HCT116 (cell line): ENCODE data around the gene SLC35E4. TPM values are rescaled to one million over a fixed set of nuclear protein-coding genes. Genes with fewer than 3 reads are reported as not detected.

ENCODE experiments used
- ATAC-seq: fragments of 200-7000 bp; cut with Tn5 transposase; 2 replicates; pipeline ENCODE4 v1.9.1; 2020; ENCODE audit warnings: mild to moderate bottlenecking, moderate library complexity
- BruUV-seq: library from RNA; stranded (reverse); fragments of 400-500 nt; replicated peaks from 2 replicates; lab custom pipeline; 2021; lab: Mats Ljungman, UMichigan
- CTCF ChIA-PET: fragments of 300-600 bp; sonication (Branson Sonifier 250); formaldehyde crosslinking; loops from one replicate; lab custom pipeline; 2021; ENCODE audit warnings: antibody characterized with exemption; lab: Charles Lee
- POLR2A ChIA-PET: fragments of 300-600, 350-600 bp; sonication (Branson Sonifier 250); formaldehyde crosslinking; loops from one replicate; lab custom pipeline; 2021; ENCODE audit warnings: antibody characterized with exemption; lab: Charles Lee
- RAD21 ChIA-PET, 2 experiments: fragments of 300-600 bp; sonication (Branson Sonifier 250); formaldehyde crosslinking; loops; one replicate each; lab custom pipeline; 2023; ENCODE audit warnings: low total read pairs in 2 of 2; ENCODE audit not compliant: uncharacterized antibody in 2 of 2, unreplicated experiment in 2 of 2, low non-redundant PET in 1 of 2; lab: Charles Lee
- DNase-seq: peaks from one replicate; pipeline ENCODE4 v3.0.0-alpha.2; 2010; ENCODE audit warnings: low read depth, low spot score
- H2AFZ ChIP-seq: fragments of 200-600 bp; shearing (Covaris generic), sonication (generic); 2 replicates; pipeline ENCODE4 v1.6.1; 2017; ENCODE audit warnings: low read depth, mixed run types, mixed read lengths, antibody characterized with exemption, low read length; ENCODE audit not compliant: poor library complexity, severe bottlenecking
- H3K27ac ChIP-seq: 2 replicates; pipeline ENCODE4 v1.5.1; 2012; ENCODE audit warnings: low read depth, low read length
- H3K27me3 ChIP-seq: fragments of 200-600 bp; sonication (generic); 2 replicates; pipeline ENCODE4 v1.6.1; 2016; ENCODE audit warnings: mixed run types, low read length, mixed read lengths; ENCODE audit not compliant: insufficient read depth
- H3K36me3 ChIP-seq, 2 experiments: fragments of 200-500 bp in 1 of 2; fragments of 200-600 bp in 1 of 2; sonication (Bioruptor generic) in 1 of 2; sonication (generic) in 1 of 2; 2 replicates each; pipeline versions ENCODE4 v1.5.1 to v1.6.1; 2014 to 2016; ENCODE audit warnings: low read length in 2 of 2, inconsistent platforms in 1 of 2, mixed read lengths in 1 of 2, mixed run types in 1 of 2; ENCODE audit not compliant: insufficient read depth in 2 of 2, control insufficient read depth in 1 of 2
- H3K4me1 ChIP-seq, 2 experiments: fragments of 200-600 bp in 1 of 2; sonication (generic) in 1 of 2; 2 replicates each; pipeline versions ENCODE4 v1.5.1 to v1.6.1; 2012 to 2017; ENCODE audit warnings: low read length in 2 of 2, inconsistent platforms in 1 of 2, mild to moderate bottlenecking in 1 of 2, mixed read lengths in 1 of 2, mixed run types in 1 of 2, moderate library complexity in 1 of 2; ENCODE audit not compliant: insufficient read depth in 2 of 2, control insufficient read depth in 1 of 2
- H3K4me2 ChIP-seq: fragments of 200-600 bp; sonication (generic); 2 replicates; pipeline ENCODE4 v1.6.1; 2017; ENCODE audit warnings: mixed run types, low read length, mixed read lengths
- H3K4me3 ChIP-seq, 2 experiments: fragments of 200-600 bp in 1 of 2; sonication (generic) in 1 of 2; replicated peaks in 1 of 2; 2 replicates each; pipeline ENCODE4 v1.5.1; 2011 to 2016; ENCODE audit warnings: low read length in 2 of 2, control low read depth in 1 of 2, low read depth in 1 of 2, mild to moderate bottlenecking in 1 of 2, mixed read lengths in 1 of 2, mixed run types in 1 of 2
- H3K79me2 ChIP-seq: fragments of 200-600 bp; sonication (generic); 2 replicates; pipeline ENCODE4 v1.6.1; 2017; ENCODE audit warnings: mild to moderate bottlenecking, mixed run types, low read length, moderate library complexity, mixed read lengths; ENCODE audit not compliant: insufficient read depth
- H3K9ac ChIP-seq: fragments of 200-600 bp; sonication (generic); 2 replicates; pipeline ENCODE4 v1.6.1; 2016; ENCODE audit warnings: low read length, mixed read lengths
- H3K9me2 ChIP-seq: fragments of 200-600 bp; sonication (generic), shearing (Covaris generic); 2 replicates; pipeline ENCODE4 v1.6.1; 2017; ENCODE audit warnings: mixed run types, mild to moderate bottlenecking, moderate library complexity; ENCODE audit not compliant: insufficient read depth
- H3K9me3 ChIP-seq, 2 experiments: fragments of 200-500 bp in 1 of 2; fragments of 200-600 bp in 1 of 2; sonication (Bioruptor generic) in 1 of 2; sonication (generic) in 1 of 2; 2 replicates each; pipeline ENCODE4 v1.6.1; 2014 to 2017; ENCODE audit warnings: low read length in 2 of 2, mixed read lengths in 2 of 2, inconsistent platforms in 1 of 2, low read depth in 1 of 2, mild to moderate bottlenecking in 1 of 2, mixed run types in 1 of 2, moderate library complexity in 1 of 2; ENCODE audit not compliant: control insufficient read depth in 1 of 2, insufficient read depth in 1 of 2
- H4K20me1 ChIP-seq: fragments of 200-600 bp; sonication (generic), shearing (Covaris generic); 2 replicates; pipeline ENCODE4 v1.6.1; 2017; ENCODE audit warnings: mixed run types, mild to moderate bottlenecking, moderate library complexity; ENCODE audit not compliant: insufficient read depth
- ATF3 ChIP-seq: IDR thresholded peaks from 2 replicates; pipeline ENCODE4 v1.6.1; 2012
- CBX3 ChIP-seq: IDR thresholded peaks from 2 replicates; pipeline ENCODE4 v1.6.1; 2012; ENCODE audit warnings: low read depth
- CTCF ChIP-seq, 3 experiments: fragments of 200-600 bp in 1 of 3; sonication (generic) in 1 of 3; IDR thresholded peaks in 2 of 3; conservative IDR thresholded peaks in 1 of 3; 2 replicates each; pipeline ENCODE4 v1.5.1; 2012 to 2017; ENCODE audit warnings: low read depth in 2 of 3, low read length in 2 of 3, antibody characterized with exemption in 1 of 3, borderline replicate concordance in 1 of 3, control low read depth in 1 of 3, mild to moderate bottlenecking in 1 of 3, mixed read lengths in 1 of 3, mixed run types in 1 of 3, moderate library complexity in 1 of 3; ENCODE audit not compliant: insufficient read depth in 1 of 3
- MAX ChIP-seq: IDR thresholded peaks from 2 replicates; pipeline ENCODE4 v1.6.1; 2012
- RAD21 ChIP-seq: IDR thresholded peaks from 2 replicates; pipeline ENCODE4 v1.6.1; 2012; ENCODE audit warnings: low read depth, mild to moderate bottlenecking
- SRF ChIP-seq: IDR thresholded peaks from 2 replicates; pipeline ENCODE4 v1.6.1; 2012; ENCODE audit warnings: low read depth
- TCF7L2 ChIP-seq: IDR thresholded peaks from 2 replicates; pipeline ENCODE4 v1.7.0; 2011; ENCODE audit warnings: borderline replicate concordance, inconsistent platforms; ENCODE audit not compliant: insufficient read depth, insufficient read length; ENCODE audit errors: extremely low read depth
- intact Hi-C: fragments of 100-400 bp; cut with micrococcal nuclease; formaldehyde crosslinking; loops from 2 replicates; pipeline ENCODE4 v1.10.0; 2022
- total RNA-seq: library from RNA; stranded (reverse); gene quantifications from one replicate; pipeline ENCODE4 v1.2.1, GENCODE V29; 2021; ENCODE audit not compliant: unreplicated experiment
- TF ChIP-seq, protein P1 (sequence below): IDR thresholded peaks from 2 replicates; pipeline ENCODE4 v1.6.1; 2011; ENCODE audit warnings: mild to moderate bottlenecking, low read length, moderate library complexity; ENCODE audit not compliant: insufficient replicate concordance; ENCODE audit errors: extremely low read depth

Gene SLC35E4
- total RNA-seq, 1 experiment from 2014 or later: 6.2 TPM

- Histone ChIP-seq H3K27ac (no peak overlapping the region), H3K9me2 (no peaks in the 10 kb centered on the region), H4K20me1 (no peaks in the 10 kb centered on the region), H3K4me2 (peak overlapping the region; percentile 98), H3K27me3 (no peaks in the 10 kb centered on the region), H3K79me2 (no peaks in the 10 kb centered on the region), H3K4me1 (peaks cover 22 to 49% of the 10 kb centered on the region in 2 experiments), H3K9ac (peak overlapping the region; percentile 4; the same call in 1 of the 2 replicates), H2AFZ (peak overlapping the region; percentile 72), H3K36me3 (no peaks in the 10 kb centered on the region), H3K4me3 (peak overlapping the region; percentile 51 to 68), H3K9me3 (no peaks in the 10 kb centered on the region)
- DNase-seq (peak; percentile 52), ATAC-seq (peak; percentile 65)
- ChIA-PET RAD21 (interaction anchor here in 1 of 2 experiments (1.2 kb wide), 1 partner anchor 150 kb away, joined by 5 read pairs; no protein-coding TSS in a partner anchor), CTCF (interaction anchor here (1.1 to 2.3 kb wide), 7 partner anchors 8 to 161 kb away, joined by 3 to 10 read pairs (median 5); no protein-coding TSS in a partner anchor), POLR2A (no interaction called here)
- TF ChIP-seq TCF7L2 (no peak), RAD21 (peak; percentile 41), SRF (no peak), CBX3 (0 out of 2 replicates have a peak, but pooled peaks have one; percentile 46), MAX (peak; percentile 63; the same call in 1 of the 2 replicates), ATF3 (no peak), CTCF (IDR thresholded peaks at IDR 0.05 in 2 of 3, conservative IDR thresholded peaks at IDR 0.05 in 1 of 3; ENCODE audit: borderline replicate concordance in 1 of 3, insufficient read depth in 1 of 3, low read depth in 2 of 3, low read length in 2 of 3) (peak; percentile 62 to 89 (median 84); a peak in 5 of 6 replicates)
- TF ChIP-seq, protein P1, sequence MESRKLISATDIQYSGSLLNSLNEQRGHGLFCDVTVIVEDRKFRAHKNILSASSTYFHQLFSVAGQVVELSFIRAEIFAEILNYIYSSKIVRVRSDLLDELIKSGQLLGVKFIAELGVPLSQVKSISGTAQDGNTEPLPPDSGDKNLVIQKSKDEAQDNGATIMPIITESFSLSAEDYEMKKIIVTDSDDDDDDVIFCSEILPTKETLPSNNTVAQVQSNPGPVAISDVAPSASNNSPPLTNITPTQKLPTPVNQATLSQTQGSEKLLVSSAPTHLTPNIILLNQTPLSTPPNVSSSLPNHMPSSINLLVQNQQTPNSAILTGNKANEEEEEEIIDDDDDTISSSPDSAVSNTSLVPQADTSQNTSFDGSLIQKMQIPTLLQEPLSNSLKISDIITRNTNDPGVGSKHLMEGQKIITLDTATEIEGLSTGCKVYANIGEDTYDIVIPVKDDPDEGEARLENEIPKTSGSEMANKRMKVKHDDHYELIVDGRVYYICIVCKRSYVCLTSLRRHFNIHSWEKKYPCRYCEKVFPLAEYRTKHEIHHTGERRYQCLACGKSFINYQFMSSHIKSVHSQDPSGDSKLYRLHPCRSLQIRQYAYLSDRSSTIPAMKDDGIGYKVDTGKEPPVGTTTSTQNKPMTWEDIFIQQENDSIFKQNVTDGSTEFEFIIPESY: no peak
- intact Hi-C loops: loop anchor here (10.0 kb wide), 1 partner anchor 149 kb away; no protein-coding TSS in a partner anchor
- BruUV-seq: no TSS peak
Measured at GRCh38 chr22:30605449-30606110, 30.0 kb upstream of the SLC35E4 start.
